Mesenchymal stem cell (in vitro differentiated cells and primary cell): ENCODE results near the gene TUBB4B.
A peak's percentile ranks its signal among the peaks of the same experiment; 100 is the strongest.

ENCODE experiments used
- DNase-seq: peaks from one replicate; pipeline ENCODE4 v3.0.0-alpha.2; 2013
- H2AFZ ChIP-seq: one replicate; pipeline ENCODE4 v1.6.1; 2013; ENCODE audit warnings: low read depth, mild to moderate bottlenecking, control low read depth, inconsistent platforms, low read length, moderate library complexity
- H2AK5ac ChIP-seq: 2 replicates; pipeline ENCODE4 v1.6.1; 2013; ENCODE audit warnings: low read length, moderate library complexity, mild to moderate bottlenecking, inconsistent platforms; ENCODE audit not compliant: severe bottlenecking
- H2BK120ac ChIP-seq: one replicate; pipeline ENCODE4 v1.6.1; 2013; ENCODE audit warnings: low read depth, mild to moderate bottlenecking, inconsistent platforms, low read length, moderate library complexity
- H2BK12ac ChIP-seq, 2 experiments: one replicate each; pipeline ENCODE4 v1.6.1; 2013; ENCODE audit warnings: inconsistent platforms in 2 of 2, low read length in 2 of 2, mild to moderate bottlenecking in 2 of 2, moderate library complexity in 2 of 2, control low read depth in 1 of 2
- H2BK15ac ChIP-seq: one replicate; pipeline ENCODE4 v1.6.1; 2013; ENCODE audit warnings: mild to moderate bottlenecking, low read depth, inconsistent platforms; ENCODE audit not compliant: poor library complexity, severe bottlenecking
- H2BK5ac ChIP-seq: 2 replicates; pipeline ENCODE4 v1.6.1; 2013; ENCODE audit warnings: low read depth, mild to moderate bottlenecking, low read length, control low read depth, inconsistent platforms; ENCODE audit not compliant: poor library complexity, severe bottlenecking
- H3K14ac ChIP-seq, 2 experiments: one replicate each; pipeline ENCODE4 v1.6.1; 2013; ENCODE audit warnings: inconsistent platforms in 2 of 2, low read length in 2 of 2, control low read depth in 1 of 2, mild to moderate bottlenecking in 1 of 2, moderate library complexity in 1 of 2
- H3K18ac ChIP-seq, 2 experiments: one replicate each; pipeline ENCODE4 v1.6.1; 2013; ENCODE audit warnings: inconsistent platforms in 2 of 2, low read length in 2 of 2, control low read depth in 1 of 2, low read depth in 1 of 2, mild to moderate bottlenecking in 1 of 2
- H3K23ac ChIP-seq, 2 experiments: one replicate each; pipeline ENCODE4 v1.6.1; 2013; ENCODE audit warnings: inconsistent platforms in 2 of 2, low read length in 2 of 2, mild to moderate bottlenecking in 2 of 2, moderate library complexity in 2 of 2, control low read depth in 1 of 2
- H3K27ac ChIP-seq: 2 replicates; pipeline ENCODE4 v1.5.1; 2013; ENCODE audit warnings: mild to moderate bottlenecking, moderate library complexity, low read length, control low read depth, inconsistent platforms; ENCODE audit not compliant: poor library complexity, severe bottlenecking
- H3K27me3 ChIP-seq, 2 experiments: 2 replicates each; pipeline versions ENCODE4 v1.6.1 to v1.7.0; 2013; ENCODE audit warnings: low read length in 2 of 2, mild to moderate bottlenecking in 2 of 2, moderate library complexity in 2 of 2, control low read depth in 1 of 2, inconsistent platforms in 1 of 2; ENCODE audit not compliant: control insufficient read depth in 1 of 2, insufficient read depth in 1 of 2
- H3K36me3 ChIP-seq, 2 experiments: 2 replicates each; pipeline versions ENCODE4 v1.6.1 to v1.7.0; 2013; ENCODE audit warnings: low read length in 2 of 2, control low read depth in 1 of 2, inconsistent platforms in 1 of 2, low read depth in 1 of 2, mild to moderate bottlenecking in 1 of 2; ENCODE audit not compliant: insufficient read depth in 2 of 2, control insufficient read depth in 1 of 2
- H3K4ac ChIP-seq, 2 experiments: one replicate each; pipeline ENCODE4 v1.6.1; 2013; ENCODE audit warnings: inconsistent platforms in 2 of 2, low read length in 2 of 2, mild to moderate bottlenecking in 2 of 2, moderate library complexity in 2 of 2, control low read depth in 1 of 2, low read depth in 1 of 2
- H3K4me1 ChIP-seq: 2 replicates; pipeline ENCODE4 v1.6.1; 2013; ENCODE audit warnings: low read depth, low read length, control low read depth; ENCODE audit not compliant: control insufficient read depth, insufficient read depth
- H3K4me2 ChIP-seq: 2 replicates; pipeline ENCODE4 v1.6.1; 2013; ENCODE audit warnings: low read length, mild to moderate bottlenecking, inconsistent platforms; ENCODE audit not compliant: poor library complexity, severe bottlenecking
- H3K4me3 ChIP-seq, 2 experiments: 2 replicates each; pipeline versions ENCODE4 v1.5.1 to v1.7.0; 2013; ENCODE audit warnings: low read length in 2 of 2, mild to moderate bottlenecking in 2 of 2, control low read depth in 1 of 2, low read depth in 1 of 2; ENCODE audit not compliant: insufficient read depth in 1 of 2
- H3K79me1 ChIP-seq: replicated peaks from 2 replicates; pipeline ENCODE4 v1.6.1; 2013; ENCODE audit warnings: mild to moderate bottlenecking, control low read depth, low read length, inconsistent platforms; ENCODE audit not compliant: poor library complexity, severe bottlenecking
- H3K9ac ChIP-seq: 2 replicates; pipeline ENCODE4 v1.7.0; 2013; ENCODE audit warnings: mild to moderate bottlenecking, low read length, moderate library complexity
- H3K9me3 ChIP-seq: 2 replicates; pipeline ENCODE4 v1.7.0; 2013; ENCODE audit warnings: mild to moderate bottlenecking, low read length; ENCODE audit not compliant: control insufficient read depth
- H4K8ac ChIP-seq: one replicate; pipeline ENCODE4 v1.6.1; 2013; ENCODE audit warnings: inconsistent platforms, mild to moderate bottlenecking, low read length, moderate library complexity
- H4K91ac ChIP-seq: one replicate; pipeline ENCODE4 v1.6.1; 2013; ENCODE audit warnings: mild to moderate bottlenecking, low read length, inconsistent platforms
- WGBS: methylation state at CpG from one replicate; pipeline ENCODE4 v1.1.7; 2013; ENCODE audit warnings: mixed read lengths; 5-methylcytosine and 5-hydroxymethylcytosine counted together

TUBB4B gene

GRCh38 chr9:137276473-137277328 is 35.6 kb downstream of the TUBB4B start:
- Histone ChIP-seq H3K4me2 (peak overlapping the region; percentile 80), H2AK5ac (peak overlapping the region; percentile 55), H3K36me3 (peaks cover 19 to 68% of the 10 kb centered on the region in 2 experiments), H4K8ac (peak overlapping the region; percentile 94), H3K4me1 (peaks cover 65% of the 10 kb centered on the region), H3K9me3 (no peaks in the 10 kb centered on the region), H3K27me3 (peaks cover 0 to 37% of the 10 kb centered on the region in 2 experiments), H3K27ac (peak overlapping the region; percentile 84), H3K4me3 (peak overlapping the region in 1 of 2 experiments; percentile 70), H3K18ac (peak overlapping the region; percentile 88 to 98), H2AFZ (no peak overlapping the region), H3K4ac (peak overlapping the region; percentile 85 to 97), H3K9ac (peak overlapping the region; percentile 41), H2BK15ac (peak overlapping the region; percentile 100), H3K79me1 (peaks cover 42% of the 10 kb centered on the region), H2BK5ac (no peak overlapping the region), H3K23ac (no peak overlapping the region), H2BK12ac (peak overlapping the region; percentile 95 to 97), H4K91ac (peak overlapping the region; percentile 99), H3K14ac (peak overlapping the region in 1 of 2 experiments; percentile 47), H2BK120ac (peak overlapping the region; percentile 98)
- WGBS: 49% methylated on average over 28 of the region's 30 CpGs
- peak; percentile 81 for DNase-seq

- peak within 1 kb of the TSS; percentile 99 for H4K91ac ChIP-seq
- peak within 1 kb of the TSS; percentile 51 to 82 for H3K23ac ChIP-seq
- H3K4me2 ChIP-seq: peak within 1 kb of the TSS; percentile 80
- H4K8ac ChIP-seq: peak within 1 kb of the TSS; percentile 94
- peak within 1 kb of the TSS; percentile 55 for H2AK5ac ChIP-seq
- H3K18ac ChIP-seq: peak within 1 kb of the TSS; percentile 88 to 98
- under 1% methylated on average over 22 of the region's 25 CpGs for WGBS
- peaks cover 70% of the 10 kb centered on the region for H3K4me1 ChIP-seq
- peak within 1 kb of the TSS in 1 of 2 experiments; percentile 90 for H3K14ac ChIP-seq
- peak within 1 kb of the TSS; percentile 98 for H2BK120ac ChIP-seq
- H3K36me3 ChIP-seq: peaks cover 12 to 62% of the 10 kb centered on the region in 2 experiments
- no peak within 1 kb of the TSS for H2AFZ ChIP-seq
- peaks cover 0 to 41% of the 10 kb centered on the region in 2 experiments for H3K27me3 ChIP-seq
- peak; percentile 93 for DNase-seq
- peak within 1 kb of the TSS; percentile 84 for H3K27ac ChIP-seq
- peak within 1 kb of the TSS; percentile 41 for H3K9ac ChIP-seq
- no peaks in the 10 kb centered on the region for H3K9me3 ChIP-seq
- peak within 1 kb of the TSS; percentile 63 to 70 for H3K4me3 ChIP-seq
- H2BK5ac ChIP-seq: peak within 1 kb of the TSS; percentile 37
- peak within 1 kb of the TSS; percentile 95 to 97 for H3K4ac ChIP-seq
- H2BK15ac ChIP-seq: peak within 1 kb of the TSS; percentile 100
- H3K79me1 ChIP-seq: peaks cover 39% of the 10 kb centered on the region
- H2BK12ac ChIP-seq: peak within 1 kb of the TSS; percentile 95 to 97
Measured at GRCh38 chr9:137277329-137278041, 36.4 kb downstream of the TUBB4B start, which contains the start of gene TOR4A. TSS of gene TOR4A (plus strand) at chr9:137277726. CDS start at chr9:137278690, 964 bp downstream.

- Histone ChIP-seq H3K4me3 (peak overlapping the region; percentile 63 to 70), H4K91ac (peak overlapping the region; percentile 95), H3K23ac (peak overlapping the region in 1 of 2 experiments; percentile 51), H2AFZ (no peak overlapping the region), H2BK5ac (peak overlapping the region; percentile 37), H3K79me1 (peaks cover 39% of the 10 kb centered on the region), H3K27me3 (peaks cover 0 to 44% of the 10 kb centered on the region in 2 experiments), H3K4me1 (peaks cover 71% of the 10 kb centered on the region), H3K9ac (no peak overlapping the region), H3K36me3 (peaks cover 6 to 55% of the 10 kb centered on the region in 2 experiments), H2BK15ac (peak overlapping the region; percentile 92), H2BK12ac (peak overlapping the region; percentile 69 to 92), H4K8ac (peak overlapping the region; percentile 93), H3K4me2 (peak overlapping the region; percentile 80), H3K14ac (peak overlapping the region in 1 of 2 experiments; percentile 90), H3K18ac (peak overlapping the region; percentile 88 to 96), H2BK120ac (peak overlapping the region; percentile 96), H3K27ac (peak overlapping the region; percentile 84), H2AK5ac (no peak overlapping the region), H3K4ac (peak overlapping the region; percentile 82 to 95), H3K9me3 (no peaks in the 10 kb centered on the region)
- 4% methylated on average over 36 of the region's 54 CpGs for WGBS
- DNase-seq: no peak
Measured at GRCh38 chr9:137278061-137278701, 37.1 kb downstream of the TUBB4B start.
